Upper lobe of right lung (tissue), 1 donor: ENCODE results near the gene HLCS. TPM values are rescaled to one million over a fixed set of nuclear protein-coding genes. Genes with fewer than 3 reads are reported as not detected.

Experiments
- ATAC-seq: fragments of 200-7000 bp; cut with Tn5 transposase; one replicate; pipeline ENCODE4 v1.9.1; 2020; ENCODE audit warnings: mild to moderate bottlenecking, moderate library complexity
- DNase-seq: peaks from one replicate; pipeline ENCODE4 v3.0.0-alpha.2; 2020
- H3K27ac ChIP-seq: fragments of 200-600 bp; one replicate; pipeline ENCODE4 v1.8.0; 2022
- H3K27me3 ChIP-seq: fragments of 200-600 bp; one replicate; pipeline ENCODE4 v1.8.0; 2022; ENCODE audit warnings: mild to moderate bottlenecking
- H3K36me3 ChIP-seq: fragments of 200-600 bp; one replicate; pipeline ENCODE4 v1.8.0; 2022
- H3K4me1 ChIP-seq: fragments of 200-600 bp; one replicate; pipeline ENCODE4 v1.8.0; 2022
- H3K4me3 ChIP-seq: fragments of 200-600 bp; one replicate; pipeline ENCODE4 v1.8.0; 2022; ENCODE audit warnings: mild to moderate bottlenecking
- H3K9me3 ChIP-seq: fragments of 200-600 bp; one replicate; pipeline ENCODE4 v1.8.0; 2022
- CTCF ChIP-seq: fragments of 200-600 bp; IDR thresholded peaks from one replicate; pipeline ENCODE4 v1.8.0; 2022; ENCODE audit warnings: antibody characterized with exemption
- intact Hi-C: fragments of 100-400 bp; cut with DNase I; formaldehyde crosslinking; loops from one replicate; pipeline ENCODE4 v1.11.0; 2022
- total RNA-seq: library from RNA; stranded (reverse); fragmentation: NEBNext Ultra II Directional; extraction: Animal tissue kit (Norgen Biotek cat#: 25700); gene quantifications from one replicate; pipeline ENCODE4 v1.2.1, GENCODE V29; 2021
- donor health status: DM: no; HTN: yes; CAD: no; lungs with severe emphysema.

The HLCS gene
- total RNA-seq, 1 donor from 2014 or later = 16.0 TPM

- no peak overlapping the region for H3K4me3 ChIP-seq
- no peak for TF ChIP-seq CTCF
- H3K27me3 ChIP-seq = no peaks in the 10 kb centered on the region
- DNase-seq (no peak), ATAC-seq (no peak)
- no peaks in the 10 kb centered on the region for H3K4me1 ChIP-seq
- no peaks in the 10 kb centered on the region for H3K36me3 ChIP-seq
- intact Hi-C loops = no loop called here
- no peak overlapping the region for H3K27ac ChIP-seq
- H3K9me3 ChIP-seq = no peaks in the 10 kb centered on the region
These were observed 117.7 kb downstream of the HLCS start for GRCh38 chr21:36848730-36849274.

DNA sequence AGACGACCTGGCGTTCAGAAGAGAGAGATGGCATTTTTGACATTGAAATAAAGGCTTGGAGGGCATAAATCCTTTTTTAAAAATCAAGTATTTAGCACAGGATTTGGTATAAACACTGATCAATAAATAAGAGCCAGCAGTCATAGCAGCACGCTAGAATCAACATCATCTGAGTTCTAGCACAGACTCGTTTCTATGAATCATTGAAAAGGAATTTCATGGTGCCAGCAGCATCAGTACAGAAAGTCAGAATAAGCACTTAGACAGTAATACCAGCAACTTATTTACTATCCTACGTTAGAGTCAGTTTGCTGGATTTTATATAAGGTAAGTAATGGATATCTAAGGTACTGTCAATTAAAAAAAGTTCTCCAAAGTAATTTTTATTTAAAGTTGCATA lies 119.3 kb downstream of the HLCS start:
- Histone ChIP-seq H3K4me3 (no peak overlapping the region), H3K27ac (no peak overlapping the region), H3K9me3 (no peaks in the 10 kb centered on the region), H3K27me3 (no peaks in the 10 kb centered on the region), H3K36me3 (no peaks in the 10 kb centered on the region), H3K4me1 (no peaks in the 10 kb centered on the region)
- no peak for TF ChIP-seq CTCF
- ATAC-seq (no peak), DNase-seq (no peak)
- intact Hi-C loops = no loop called here

- Histone ChIP-seq H3K36me3 (no peaks in the 10 kb centered on the region), H3K4me1 (no peaks in the 10 kb centered on the region), H3K9me3 (no peaks in the 10 kb centered on the region), H3K27ac (no peak overlapping the region), H3K27me3 (no peaks in the 10 kb centered on the region), H3K4me3 (no peak overlapping the region)
- DNase-seq (no peak), ATAC-seq (no peak)
- TF ChIP-seq CTCF = no peak
- intact Hi-C loops = no loop called here
These were observed 119.8 kb downstream of the HLCS start for GRCh38 chr21:36846631-36847030.

DNA sequence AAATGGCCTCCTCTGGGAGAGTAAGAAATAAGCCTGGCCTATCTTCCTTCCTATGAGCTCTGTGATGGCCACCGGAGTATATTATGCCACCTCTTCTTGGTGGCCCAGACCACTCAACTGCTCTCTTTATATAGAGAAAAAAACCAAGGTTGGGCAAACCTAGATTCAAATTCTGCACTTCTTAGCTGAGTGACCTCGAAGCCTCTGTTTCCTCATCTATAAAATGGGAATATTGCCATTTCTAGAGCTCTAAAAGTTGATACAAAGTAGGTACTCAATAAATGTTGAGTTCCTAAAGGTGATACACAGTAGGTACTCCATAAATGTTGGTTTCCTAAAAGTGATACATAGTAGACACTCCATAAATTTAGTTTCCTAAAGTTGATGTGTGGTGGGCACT lies 120.7 kb downstream of the HLCS start:
- ATAC-seq (no peak), DNase-seq (no peak)
- Histone ChIP-seq H3K27me3 (no peaks in the 10 kb centered on the region), H3K4me3 (no peak overlapping the region), H3K4me1 (no peaks in the 10 kb centered on the region), H3K9me3 (no peaks in the 10 kb centered on the region), H3K36me3 (no peaks in the 10 kb centered on the region), H3K27ac (no peak overlapping the region)
- no peak for TF ChIP-seq CTCF
- intact Hi-C loops = no loop called here

GRCh38 chr21:36845070-36845469 lies 121.4 kb downstream of the HLCS start:
- TF ChIP-seq CTCF = no peak
- H3K4me1 ChIP-seq = no peaks in the 10 kb centered on the region
- H3K9me3 ChIP-seq = no peaks in the 10 kb centered on the region
- H3K36me3 ChIP-seq = no peaks in the 10 kb centered on the region
- intact Hi-C loops = no loop called here
- DNase-seq (no peak), ATAC-seq (no peak)
- H3K4me3 ChIP-seq = no peak overlapping the region
- no peak overlapping the region for H3K27ac ChIP-seq
- H3K27me3 ChIP-seq = no peaks in the 10 kb centered on the region

DNA sequence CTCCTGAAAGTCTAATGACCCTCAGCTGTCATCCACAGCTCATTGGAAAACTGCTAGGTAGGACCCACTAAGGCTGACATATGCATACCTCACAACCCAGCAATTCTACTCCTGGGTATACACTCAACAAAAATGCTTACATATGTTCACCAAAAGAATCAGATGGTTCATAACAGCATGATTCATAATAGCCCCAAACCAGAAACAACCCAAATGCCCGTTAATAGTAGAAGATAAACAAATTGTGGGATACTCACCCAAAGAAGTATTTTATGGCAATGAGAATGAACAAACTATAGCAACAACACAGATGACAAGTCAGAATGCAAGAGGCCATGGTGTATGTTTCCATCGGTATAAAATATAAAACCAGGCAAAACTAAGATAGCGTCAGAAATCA lies 124.6 kb downstream of the HLCS start:
- no peak for TF ChIP-seq CTCF
- DNase-seq (no peak), ATAC-seq (no peak)
- H3K9me3 ChIP-seq = no peaks in the 10 kb centered on the region
- H3K4me3 ChIP-seq = no peak overlapping the region
- H3K27ac ChIP-seq = no peak overlapping the region
- no peaks in the 10 kb centered on the region for H3K36me3 ChIP-seq
- no peaks in the 10 kb centered on the region for H3K27me3 ChIP-seq
- H3K4me1 ChIP-seq = no peaks in the 10 kb centered on the region
- intact Hi-C loops = no loop called here
